Cardiac septum (tissue), 1 donor: ENCODE data around the gene THBS2. TPM values are rescaled to one million over a fixed set of nuclear protein-coding genes. Genes with fewer than 3 reads are reported as not detected.
"Not testable (repeated sequence)": the region's sequence is repeated elsewhere in the genome, so short reads cannot be mapped to it uniquely, and the experiment has no call there.

Experiments used
- DNase-seq: peaks from one replicate; pipeline ENCODE4 v3.0.0-alpha.2; 2020; ENCODE audit warnings: low spot score
- intact Hi-C: fragments of 100-400 bp; cut with DNase I; formaldehyde crosslinking; loops from one replicate; pipeline ENCODE4 v1.14.0; 2022
- total RNA-seq: library from RNA; stranded (reverse); fragmentation: NEBNext Ultra II Directional; extraction: Animal tissue kit (Norgen Biotek cat#: 25700); gene quantifications from one replicate; pipeline ENCODE4 v1.2.1, GENCODE V29; 2021
- donor health status: DM: no; HTN: no; CAD: no.

Gene THBS2
- total RNA-seq, 1 donor from 2014 or later: 28.8 TPM

DNA sequence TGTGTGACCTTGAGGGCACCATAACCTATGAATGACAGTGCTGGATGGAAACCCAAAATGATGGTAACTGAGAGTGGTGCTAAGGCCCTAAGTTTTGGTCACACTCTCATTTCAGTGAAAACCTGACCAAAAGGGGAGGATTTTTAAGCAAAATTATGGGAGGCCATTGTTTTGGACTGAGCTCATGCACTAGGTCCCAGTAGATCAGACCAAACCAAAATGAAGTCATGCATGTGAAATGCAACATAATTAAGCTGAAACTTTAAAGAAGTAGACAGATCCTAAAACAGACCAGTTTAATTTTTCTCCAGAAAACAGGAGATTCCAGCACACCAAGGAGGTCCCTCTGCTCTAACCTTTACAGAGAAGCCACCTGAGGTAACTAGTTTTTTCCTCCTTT is 24.0 kb upstream of the THBS2 start:
- DNase-seq: no peak
- intact Hi-C loops: no loop called here

DNA sequence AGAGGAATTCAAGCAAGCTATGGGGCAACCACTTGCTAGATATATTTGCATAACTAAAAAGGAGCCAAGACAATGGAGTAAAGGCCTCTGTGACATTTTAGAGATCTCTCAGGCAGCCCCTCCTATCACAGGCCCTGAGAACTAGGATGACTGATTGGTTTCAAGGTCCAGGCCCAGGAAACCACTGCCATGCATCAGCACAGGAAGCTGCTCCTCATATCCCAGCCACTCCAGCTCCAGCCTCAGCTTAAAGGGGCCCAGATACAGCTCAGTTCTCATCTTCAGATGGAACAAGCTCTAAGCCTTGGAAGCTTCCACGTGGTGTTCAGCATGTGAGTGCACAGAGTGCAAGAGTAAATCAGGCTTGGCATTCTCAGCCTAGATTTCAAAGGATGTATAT is 21.1 kb upstream of the THBS2 start:
- DNase-seq: no peak
- intact Hi-C loops: no loop called here

DNA sequence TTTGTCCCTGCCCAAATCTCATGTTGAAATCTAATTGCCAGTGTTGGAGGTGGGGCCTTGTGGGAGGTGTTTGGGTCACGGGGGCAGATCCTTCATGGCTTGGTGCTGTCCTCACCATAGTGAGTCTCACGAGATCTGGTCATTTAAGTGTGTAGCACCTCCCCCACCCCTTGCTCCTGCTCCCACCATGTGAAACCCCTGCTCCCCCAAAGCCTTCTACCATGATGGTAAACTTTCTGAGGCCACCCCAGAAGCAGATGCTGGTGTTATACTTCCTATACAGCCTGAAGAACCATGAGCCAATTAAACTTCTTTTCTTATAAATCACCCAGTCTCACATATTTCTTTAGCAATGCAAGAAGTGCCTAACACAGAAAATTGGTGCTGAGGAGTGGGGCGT is 19.9 kb upstream of the THBS2 start:
- DNase-seq: no peak
- intact Hi-C loops: no loop called here

DNA sequence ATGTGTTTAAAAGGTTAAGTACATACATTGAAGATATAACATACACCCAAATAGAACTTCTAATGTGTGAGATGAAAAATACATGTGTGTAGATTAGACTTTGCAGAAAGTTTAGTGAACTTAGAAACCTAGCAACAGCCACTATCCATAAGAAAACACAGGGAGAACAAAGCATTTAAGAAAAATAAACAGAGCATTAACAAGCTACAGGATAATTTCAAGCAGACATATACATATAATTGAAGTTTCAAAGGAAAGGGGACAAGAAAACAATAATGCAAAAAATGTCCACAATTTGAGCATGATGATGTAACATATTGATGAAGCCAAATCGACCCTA is 18.2 kb upstream of the THBS2 start:
- intact Hi-C loops: no loop called here
- DNase-seq: no peak

DNA sequence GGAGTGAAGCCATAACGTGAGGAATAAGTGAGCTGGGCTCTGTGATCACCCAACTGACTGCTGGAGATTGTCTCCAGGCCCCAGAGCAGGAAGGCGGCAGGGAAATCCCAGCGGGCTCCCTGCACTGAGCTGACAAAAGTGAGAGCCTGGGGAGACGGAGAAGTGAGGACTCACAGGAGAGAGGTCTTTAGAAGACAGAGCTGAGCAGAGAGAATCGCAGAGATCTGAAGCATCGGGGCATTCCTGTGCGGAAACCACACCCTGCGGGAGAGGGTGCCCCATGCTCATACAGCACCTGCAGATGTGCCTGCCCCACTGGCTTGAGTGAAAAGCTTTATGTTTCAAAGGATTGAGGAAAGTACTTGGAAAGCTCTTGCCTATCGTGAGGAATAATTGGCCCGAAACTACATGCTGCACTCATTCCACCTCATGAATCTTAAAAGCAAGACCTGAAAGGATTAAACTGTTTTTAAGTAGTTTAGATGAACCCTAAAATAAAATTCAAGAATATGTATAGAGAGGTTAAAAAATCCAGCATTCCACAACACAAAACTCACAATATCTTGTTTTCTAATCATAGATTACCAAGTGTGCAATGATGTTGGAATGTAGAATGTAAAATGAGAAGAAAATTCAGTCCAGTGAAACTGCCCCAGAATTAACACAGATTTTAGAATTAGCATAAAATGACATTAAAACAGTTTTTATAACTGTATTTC is 17.7 kb upstream of the THBS2 start:
- no peak for DNase-seq
- intact Hi-C loops: no loop called here

DNA sequence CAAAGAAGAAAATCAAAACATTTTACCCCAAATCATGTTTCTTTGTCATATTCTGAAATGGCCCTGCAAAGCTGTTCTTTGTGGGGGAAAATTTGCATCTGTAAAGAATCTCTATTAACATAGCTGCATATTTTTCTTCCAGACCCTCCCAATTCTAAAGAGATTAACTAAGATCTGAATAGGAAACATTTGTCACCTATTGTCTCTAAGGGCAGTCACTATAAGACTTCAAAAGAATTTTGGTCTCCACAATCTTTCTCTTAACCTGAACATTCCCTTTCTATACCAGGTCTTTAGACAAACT is 16.4 kb upstream of the THBS2 start:
- intact Hi-C loops, DNase-seq: not testable (repeated sequence)

DNA sequence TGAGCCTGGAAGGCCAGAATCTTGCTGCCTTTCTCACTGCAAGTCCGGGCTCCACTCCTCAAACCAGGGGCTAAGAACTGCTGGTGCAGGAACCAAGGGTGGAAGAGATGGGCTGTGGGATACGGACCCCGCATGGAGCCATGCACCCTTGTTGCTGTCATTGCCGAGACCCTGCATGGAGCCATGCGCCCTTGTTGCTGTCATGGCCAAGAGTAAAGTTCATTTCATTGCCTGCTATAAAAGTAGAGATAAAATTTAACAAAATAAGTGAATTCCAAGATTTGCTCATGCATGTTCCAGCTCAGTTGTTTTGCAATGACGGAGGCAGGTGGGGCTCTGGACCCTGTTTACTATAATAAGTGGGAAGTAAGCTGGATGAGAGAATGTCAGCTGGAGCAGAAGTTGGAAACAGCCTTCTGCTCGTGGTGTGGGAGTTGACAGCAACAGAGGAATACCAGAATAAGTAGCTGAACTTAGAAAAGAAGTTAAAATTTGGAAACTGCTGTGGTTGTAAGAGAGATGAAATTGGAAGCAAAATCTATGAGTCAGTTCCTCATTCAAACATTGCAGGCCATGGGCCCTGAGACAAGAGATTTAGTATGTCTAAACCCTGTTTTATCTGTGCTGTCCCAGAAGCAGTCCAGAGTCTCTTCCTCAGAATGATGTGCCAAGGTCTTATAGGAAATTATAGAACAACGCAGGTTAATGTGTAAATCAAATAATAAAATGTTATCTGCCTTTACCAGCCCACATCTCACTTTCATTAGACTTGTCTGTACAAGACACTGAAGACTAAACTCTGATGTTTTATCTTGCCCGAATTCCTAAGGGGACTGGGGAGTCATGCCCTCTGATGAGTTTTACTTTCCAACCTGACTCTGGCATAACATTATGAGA is 15.8 kb upstream of the THBS2 start:
- no peak for DNase-seq
- intact Hi-C loops: no loop called here

DNA sequence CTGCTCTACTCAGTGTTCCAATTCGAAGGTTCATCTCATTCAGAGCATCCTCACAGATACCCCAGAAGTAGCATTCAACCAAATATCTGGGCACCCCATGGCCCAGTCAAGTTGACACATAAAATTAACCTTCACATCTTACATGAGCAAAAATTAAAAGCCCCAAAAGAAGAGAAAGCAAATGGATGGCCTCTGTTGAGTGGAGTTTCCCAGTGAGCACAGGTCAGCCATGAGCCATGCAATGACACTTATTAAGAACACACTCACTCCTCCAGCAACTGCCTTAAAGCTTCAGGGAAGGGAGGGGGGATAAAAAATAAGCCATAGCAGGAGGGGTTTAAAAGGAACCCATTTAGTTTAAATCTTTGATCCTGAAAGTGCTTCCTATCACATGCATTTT is 14.6 kb upstream of the THBS2 start:
- intact Hi-C loops: no loop called here
- DNase-seq: no peak

DNA sequence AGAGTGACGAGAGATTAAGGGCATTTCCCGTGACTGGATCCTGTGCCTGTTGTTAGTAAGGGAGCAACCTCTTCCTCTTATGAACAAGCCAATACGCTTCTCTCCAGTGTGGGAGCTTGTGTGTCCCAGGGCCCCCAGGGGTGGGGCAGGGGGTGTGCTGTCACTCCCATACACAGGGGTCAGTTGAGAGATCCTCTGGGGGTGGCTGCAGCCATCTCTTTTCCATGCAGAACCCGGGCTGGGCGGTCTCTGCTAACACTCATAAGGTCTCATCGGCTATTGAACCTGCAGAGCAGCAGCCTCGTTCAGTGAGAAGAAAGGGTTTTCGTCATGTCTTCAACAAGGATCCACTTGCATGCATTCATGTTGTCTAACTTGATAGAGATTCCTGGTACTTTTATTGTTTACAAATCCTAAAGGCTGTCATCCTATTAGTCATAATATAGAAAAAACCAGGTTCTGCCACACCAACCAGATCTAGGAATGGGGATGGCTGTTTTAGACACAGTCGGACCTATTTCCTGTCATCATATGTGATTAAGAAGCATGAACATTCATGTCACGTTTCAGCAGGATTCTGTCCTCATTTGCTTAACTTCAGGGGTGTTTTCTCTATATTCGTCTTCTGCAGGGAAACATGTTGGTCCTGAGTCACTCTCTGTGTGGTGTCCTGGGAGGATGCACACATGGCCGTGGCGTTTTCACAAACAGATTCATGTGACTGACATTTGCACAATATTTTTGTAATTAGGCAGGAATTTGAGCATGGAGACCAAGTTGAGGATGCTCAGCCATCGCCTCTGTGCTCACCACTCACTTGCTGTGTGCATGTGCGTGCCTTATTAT is 13.3 kb upstream of the THBS2 start:
- intact Hi-C loops: no loop called here
- no peak for DNase-seq

DNA sequence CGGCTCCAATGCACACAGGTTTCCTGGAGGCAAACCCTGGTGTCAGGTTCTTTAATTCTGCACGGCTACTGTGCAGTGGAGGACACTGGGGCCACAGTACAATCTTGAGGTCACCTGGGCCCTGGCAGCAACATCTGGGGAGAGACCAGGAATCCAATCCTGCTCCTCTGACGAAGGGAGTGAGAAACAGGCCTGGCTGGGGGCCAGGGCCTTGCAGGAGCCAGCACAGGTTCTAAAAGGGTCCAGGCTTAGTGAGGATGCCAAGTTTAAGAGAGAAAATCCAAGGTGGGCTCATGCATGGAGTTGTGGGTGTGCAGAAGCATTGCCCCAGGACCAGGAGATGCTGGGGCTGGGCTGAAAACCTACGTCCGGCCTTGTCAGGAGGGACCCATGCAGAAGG is 12.6 kb upstream of the THBS2 start:
- intact Hi-C loops: no loop called here

DNA sequence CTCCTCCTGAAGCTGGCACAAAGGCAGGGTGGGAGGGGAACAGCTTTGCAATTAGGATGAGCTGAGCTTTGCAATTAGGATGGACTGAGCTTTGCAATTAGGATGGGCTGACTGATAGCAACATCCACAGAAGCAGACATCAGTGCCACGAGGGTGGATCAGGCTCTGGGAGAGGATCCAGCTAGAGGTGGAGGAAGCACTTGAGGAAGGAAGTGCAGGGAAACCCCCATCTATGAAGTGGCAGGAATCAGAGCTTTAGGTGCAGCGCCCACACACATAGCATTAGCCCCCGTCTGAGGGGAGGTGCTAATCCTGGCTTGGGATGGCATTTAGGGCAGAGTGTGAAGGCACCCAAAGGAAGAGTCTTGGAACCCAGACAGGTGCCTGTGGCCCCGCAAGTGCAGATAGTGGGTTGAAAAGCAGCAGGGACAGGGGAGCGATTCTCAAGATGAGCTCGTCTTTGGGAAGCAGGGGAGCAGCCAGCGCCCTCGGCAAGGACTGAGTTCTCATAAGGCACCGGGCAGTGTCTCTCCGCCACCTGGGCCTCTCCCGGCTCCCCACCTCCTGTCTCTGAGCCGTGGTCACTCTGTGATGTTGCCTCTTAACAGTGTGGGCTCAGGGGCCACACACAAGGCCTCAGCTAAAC is 12.0 kb upstream of the THBS2 start:
- intact Hi-C loops: no loop called here
- no peak for DNase-seq

More for the DNA sequence above, 12.6 kb upstream of the THBS2 start:
- no peak for DNase-seq

DNA sequence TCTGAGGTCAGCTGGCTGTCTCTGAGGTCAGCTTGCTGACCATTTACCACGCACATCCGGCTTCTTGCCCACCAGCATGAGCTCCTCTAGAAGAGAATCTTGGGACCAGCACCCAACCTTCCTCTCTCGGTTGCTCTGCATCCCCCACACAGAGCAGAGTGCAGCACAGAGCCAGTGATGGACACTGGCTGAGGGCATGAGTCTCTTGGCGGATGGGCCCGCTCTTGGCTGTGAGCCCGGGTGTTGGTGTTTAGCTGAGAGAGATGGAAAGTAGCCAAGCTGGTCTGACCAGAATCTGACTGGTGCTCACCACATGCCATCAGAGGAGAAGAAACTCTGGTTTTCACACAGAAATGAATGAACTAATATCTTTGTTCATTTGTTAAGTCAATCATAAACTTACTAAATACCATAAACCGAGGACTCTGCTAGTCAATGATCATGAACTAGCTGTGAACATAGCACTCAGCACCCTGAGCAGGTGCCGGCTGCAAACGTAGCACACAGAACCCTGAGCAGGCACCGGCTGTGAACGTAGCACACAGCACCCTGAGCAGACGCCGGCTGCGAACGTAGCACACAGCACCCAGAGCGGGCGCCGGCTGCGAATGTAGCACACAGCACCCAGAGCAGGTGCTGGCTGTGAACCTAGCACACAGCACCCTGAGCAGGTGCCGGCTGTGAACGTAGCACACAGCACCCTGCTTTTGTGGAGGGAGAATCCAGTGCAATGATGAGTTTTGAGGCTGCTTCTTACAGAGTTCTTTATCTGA is 10.4 kb upstream of the THBS2 start:
- no peak for DNase-seq
- intact Hi-C loops: no loop called here

DNA sequence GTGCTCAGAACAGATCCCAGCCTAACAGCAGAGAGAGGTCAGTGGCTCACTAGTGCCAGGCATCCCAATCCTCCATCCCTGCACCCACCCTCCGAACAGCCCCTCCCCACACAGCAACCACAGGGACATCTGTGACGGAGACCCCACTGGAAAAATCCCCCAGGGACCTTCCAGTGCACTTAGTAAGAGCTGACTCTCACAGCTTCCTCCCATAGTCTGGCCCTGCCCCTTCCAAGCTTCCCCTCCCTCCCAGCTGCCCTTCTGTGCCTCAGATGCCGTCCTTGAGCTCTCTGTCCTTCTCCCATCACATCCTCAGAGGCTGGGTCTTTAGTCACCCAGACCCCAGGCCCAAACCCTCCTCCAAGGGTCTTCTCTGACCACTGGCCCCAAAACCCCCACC is 9.7 kb upstream of the THBS2 start:
- intact Hi-C loops: no loop called here
- DNase-seq: no peak

DNA sequence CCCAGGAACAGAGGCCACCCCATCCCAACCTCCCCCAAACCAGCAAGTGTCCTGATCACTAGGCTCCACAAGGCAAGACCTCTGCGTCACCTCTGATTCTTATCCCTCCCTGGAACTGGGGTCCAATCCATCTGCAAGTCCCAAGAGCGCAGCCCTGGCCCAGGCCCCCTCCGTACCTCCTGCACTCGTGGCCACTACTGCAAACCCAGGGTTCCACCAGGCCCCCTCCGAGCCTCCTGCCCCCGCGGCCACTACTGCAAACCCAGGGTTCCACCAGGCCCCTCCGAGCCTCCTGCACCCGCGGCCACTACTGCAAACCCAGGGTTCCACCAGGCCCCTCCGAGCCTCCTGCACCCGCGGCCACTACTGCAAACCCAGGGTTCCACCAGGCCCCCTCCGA is 9.0 kb upstream of the THBS2 start:
- DNase-seq, intact Hi-C loops: not testable (repeated sequence)

DNA sequence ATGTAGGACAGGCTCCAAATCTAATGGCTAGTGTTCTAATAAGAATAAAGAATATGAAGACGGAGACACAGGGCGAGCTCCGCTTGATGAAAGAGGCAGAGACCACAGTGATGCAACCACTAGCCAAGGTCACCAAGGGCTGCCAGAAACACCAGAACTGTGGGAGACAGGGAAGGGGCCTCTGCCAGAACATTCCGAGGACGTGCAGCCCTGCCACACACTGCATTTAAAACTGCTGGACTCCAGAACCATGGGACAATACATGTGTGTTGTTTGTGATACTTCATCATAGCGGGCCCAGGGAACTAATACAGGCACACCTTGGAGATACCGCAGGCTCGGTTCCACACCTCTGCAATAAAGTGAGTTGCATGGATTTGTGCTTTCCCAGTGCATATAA is 2.9 kb upstream of the THBS2 start:
- DNase-seq: no peak
- intact Hi-C loops: no loop called here

DNA sequence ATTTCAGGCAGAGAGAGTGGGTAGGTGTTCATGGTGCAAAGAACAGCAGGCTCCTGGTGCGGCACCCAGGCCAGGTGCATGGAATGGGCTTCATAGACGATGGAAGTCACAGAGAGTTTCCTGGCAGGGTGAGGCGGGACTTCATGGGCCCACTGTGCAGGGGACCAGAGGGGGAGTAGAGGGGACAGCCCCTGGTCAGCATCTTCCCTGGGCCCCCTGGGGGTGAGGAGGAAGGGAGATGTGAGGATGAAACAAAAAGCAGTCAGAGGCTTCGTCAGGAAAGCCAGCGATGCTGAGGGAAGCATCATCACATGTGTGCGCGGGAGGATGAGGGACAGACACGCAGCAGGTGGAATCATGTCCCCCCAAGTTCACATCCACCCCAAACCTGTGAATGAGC is 2.4 kb upstream of the THBS2 start:
- intact Hi-C loops: no loop called here
- DNase-seq: no peak

DNA sequence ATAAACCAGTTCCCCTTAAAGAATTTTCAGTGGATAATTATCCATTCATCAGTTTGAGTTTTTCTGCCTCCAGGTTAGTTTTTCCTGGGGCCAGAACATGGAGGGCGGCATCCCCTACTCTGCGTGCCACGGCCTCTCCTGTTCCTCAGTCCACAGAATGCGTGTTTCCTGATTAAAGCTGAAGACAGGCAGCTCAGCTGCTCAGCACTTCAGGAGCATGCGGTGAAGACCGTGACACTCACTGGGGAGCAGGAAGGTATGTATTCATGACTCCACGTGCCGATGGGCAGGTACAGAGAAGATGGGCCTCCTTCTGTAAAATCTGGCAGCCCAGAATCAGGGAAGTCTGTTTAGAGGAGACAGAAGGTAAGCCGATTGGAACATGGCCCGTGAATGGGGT is 2.0 kb upstream of the THBS2 start:
- intact Hi-C loops: no loop called here

DNA sequence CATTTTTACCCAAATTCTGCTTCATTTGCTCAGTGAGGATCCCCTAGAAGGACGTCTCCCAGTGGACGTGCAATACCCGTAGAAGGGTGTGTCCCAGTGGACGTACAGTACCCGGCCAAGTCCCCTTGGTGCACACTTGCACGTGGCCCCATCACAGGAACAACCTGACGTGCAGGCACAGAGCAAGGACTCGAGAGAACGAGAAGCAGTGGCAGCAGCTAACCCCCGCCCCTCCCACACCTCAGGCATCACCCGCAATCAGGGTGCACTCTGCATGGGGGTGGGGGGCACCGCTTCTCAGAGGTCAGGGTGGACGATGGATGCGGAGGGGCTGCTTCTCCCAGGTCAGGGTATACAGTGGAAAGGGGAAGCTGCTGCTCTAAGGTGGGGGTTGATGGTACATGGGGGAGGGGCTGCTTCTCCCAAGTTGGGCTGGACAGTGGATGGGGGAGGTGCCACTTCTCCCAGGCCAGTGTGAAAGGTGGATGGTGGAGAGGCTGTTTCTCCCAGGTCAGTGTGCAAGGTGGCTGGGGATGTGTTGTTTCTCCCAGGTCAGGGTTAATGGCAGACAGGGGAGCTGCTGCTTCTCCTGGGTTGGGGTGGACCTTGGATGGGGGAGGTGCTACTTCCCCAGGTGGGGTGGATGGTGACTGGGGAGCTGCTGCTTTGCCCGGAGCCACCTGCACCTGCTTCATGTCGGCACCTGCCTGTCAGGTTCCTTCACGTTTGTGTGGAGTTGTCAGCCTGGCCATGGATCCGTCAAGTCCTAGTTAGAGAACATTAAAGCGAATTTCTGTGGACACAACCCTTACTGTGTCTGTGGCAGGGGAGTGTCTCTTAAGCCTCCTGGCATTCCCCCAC is 1.0 kb upstream of the THBS2 start:
- DNase-seq: no peak

More for the DNA sequence above, 2.0 kb upstream of the THBS2 start:
- no peak for DNase-seq

More for the DNA sequence above, 1.0 kb upstream of the THBS2 start:
- intact Hi-C loops: no loop called here
